ENCODE data around the gene FCHO1.
"Not testable (repeated sequence)": the region's sequence is repeated elsewhere in the genome, so short reads cannot be mapped to it uniquely, and the experiment has no call there.

Gene FCHO1

DNA sequence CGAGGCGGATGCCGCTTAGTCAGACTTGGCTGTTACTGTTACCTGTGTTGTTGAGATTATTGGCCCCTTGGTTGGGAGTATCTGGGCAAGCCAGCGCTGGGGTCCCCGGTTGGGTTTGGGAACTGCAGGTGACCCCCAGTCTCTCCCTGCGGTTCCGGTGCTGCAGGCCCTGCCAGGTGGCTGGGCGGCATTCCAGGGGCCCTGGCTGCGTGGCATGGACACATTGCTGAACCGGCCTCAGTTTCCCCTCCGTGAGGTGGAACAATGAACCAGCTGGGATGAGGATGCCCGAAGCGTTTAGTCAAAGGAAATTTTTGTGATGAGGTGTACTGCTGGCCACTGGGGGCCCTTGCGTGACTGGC, 44.2 kb downstream of the FCHO1 start:
- DNase-seq = no peak

DNA sequence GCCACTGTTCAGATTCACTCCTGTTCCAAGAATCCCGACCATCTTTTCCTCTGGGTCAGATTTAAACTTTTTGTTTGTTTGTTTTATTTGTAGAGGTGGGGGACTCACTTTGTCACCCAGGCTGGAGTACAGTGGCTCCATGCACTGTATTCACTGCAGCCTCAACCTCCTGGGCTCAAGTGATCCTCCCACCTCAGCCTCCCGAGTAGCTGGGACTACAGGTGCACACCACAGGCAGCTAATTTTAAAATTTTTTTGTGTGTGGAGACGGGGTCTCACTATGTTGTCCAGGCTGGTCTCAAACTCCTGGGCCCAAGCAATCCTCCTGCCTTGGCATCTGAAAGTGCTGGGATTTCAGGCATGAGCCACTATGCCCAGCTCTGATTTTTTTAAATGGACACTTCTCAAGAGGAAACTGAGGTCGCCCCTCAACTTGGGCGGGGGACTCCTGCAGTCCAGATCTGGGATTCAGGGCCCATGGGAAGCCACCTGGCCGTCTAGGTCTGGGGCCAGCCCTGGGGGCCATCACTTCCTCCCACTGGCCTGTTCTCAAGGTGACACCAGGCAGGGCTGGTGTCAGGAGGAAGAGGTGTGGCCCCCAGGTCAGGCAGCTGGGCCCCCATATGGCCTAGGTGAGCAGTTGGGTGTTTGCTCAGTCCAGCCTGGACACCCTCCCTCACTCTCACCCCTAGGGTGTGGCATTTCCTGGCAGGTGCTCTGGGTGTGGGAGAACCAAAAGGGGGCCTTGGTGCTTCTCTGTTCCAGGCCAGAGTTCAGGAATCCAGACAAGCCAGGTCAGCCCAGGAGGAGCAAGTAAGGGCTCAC, 44.9 kb downstream of the FCHO1 start:
- no peak for DNase-seq

DNA sequence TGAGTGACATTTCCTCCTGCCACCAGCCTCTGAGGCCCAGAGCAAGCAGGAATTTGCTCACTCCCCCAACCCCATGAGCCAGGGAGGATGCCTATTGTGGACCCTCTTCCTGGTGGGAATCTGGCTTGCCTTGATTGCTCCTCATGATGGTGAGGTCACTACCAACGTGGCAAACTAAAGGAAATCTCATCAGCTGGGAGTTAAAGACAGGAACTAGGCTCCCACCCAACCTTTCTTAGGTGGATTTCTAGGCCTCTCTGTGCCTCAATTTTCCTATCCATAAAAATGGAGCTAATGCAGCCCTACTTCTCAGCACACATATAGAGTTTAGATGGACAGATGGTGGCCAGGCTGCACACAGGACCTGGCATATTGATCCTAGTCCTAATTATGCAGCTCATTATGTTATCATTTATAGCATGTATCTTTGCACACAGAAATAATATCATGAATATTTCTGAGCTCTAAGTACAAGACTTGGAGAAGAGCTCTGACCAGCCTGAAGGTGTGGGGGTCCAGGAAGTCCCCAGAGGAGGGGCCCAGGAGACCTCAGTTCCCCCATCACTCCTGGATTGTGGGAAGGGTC, 45.7 kb downstream of the FCHO1 start:
- DNase-seq = no peak

DNA sequence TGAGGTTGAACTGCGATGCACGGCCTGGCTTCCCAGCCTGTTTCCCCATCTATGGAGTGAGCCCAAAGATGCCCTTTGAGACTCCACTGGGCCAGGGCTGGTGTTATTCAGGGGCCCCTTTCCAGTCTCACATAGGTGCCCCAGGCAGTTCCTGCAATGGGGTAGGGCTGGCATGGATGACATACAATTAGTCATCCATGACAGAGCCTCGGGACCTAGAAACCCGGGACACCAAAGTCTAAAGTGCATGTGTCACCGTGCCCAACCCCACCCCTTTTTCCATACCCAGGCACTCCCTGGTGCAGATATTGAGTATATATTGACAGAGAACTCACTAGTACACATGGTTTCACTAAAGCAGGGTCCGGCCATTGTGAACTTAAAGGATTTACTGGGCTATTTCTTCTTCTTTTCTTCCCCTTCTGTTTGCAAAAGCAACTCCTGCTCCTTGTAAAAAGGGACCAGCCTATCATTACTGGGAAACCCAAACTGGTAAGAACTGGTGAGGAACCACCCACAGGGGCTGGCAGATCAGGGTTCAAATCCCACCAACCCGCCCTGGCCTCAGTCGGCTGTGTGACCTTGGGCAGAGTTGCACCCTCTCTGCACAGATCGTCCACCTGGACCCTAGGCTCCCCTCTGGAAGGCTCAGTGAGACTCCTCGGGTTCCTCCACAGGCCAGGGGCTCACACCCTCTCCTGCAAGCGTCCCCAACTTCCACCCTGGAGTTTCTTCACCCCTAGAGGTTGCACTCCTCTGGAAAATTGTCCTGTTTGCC, 46.3 kb downstream of the FCHO1 start:
- peak; percentile 78 for DNase-seq

DNA sequence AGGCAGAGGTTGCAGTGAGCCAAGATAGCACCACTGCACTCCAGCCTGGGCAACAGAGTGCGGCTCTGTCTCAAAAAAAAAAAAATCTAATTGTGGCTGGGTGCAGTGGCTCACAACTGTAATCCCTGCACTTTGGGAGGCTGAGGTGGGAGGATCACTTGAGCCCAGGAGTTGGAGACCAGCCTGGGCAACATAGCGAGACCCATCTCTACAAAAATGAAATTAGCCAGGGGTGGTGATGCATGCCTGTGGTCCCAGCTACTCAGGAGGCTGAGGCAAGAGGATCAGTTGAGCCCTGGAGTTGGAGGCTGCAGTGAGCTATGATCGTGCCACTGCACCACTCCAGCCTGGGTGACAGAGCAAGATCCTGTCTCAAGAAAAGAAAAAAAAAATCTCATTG, 47.3 kb downstream of the FCHO1 start:
- not testable (repeated sequence) for DNase-seq

DNA sequence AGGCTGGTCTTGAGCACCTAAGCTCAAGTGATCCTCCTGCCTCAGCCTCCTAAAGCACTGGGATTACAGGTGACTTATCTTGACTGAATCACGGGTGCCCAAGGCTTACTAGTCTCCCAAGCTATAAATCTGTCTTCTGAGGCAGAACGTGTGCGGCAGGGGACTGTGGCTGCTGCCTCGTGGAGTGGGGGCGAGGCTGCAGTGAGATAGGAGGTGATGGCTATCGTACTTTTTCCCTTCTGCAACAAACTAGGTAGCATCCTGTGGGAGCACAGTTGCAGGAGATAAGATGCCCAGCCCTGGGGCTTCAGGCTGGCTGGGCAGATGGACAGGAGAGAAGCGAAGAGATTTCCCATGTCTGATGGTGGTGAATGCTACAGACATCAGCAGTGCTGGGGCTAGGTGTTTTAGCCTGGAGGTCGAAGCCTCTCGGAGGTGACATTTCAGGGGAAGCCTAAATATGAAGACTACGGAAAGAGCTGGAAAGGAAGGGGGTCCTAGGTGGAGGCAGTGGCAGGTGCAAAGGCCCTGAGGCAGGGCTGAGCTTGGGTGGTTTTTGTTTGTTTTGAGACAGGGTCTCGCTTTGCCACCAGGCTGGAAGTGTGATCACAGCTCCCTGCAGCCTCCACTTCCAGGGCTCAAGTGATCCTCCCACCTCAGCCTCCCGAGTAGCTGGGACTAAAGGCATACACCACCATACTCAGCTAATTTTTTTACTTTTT, 51.0 kb downstream of the FCHO1 start:
- no peak for DNase-seq

DNA sequence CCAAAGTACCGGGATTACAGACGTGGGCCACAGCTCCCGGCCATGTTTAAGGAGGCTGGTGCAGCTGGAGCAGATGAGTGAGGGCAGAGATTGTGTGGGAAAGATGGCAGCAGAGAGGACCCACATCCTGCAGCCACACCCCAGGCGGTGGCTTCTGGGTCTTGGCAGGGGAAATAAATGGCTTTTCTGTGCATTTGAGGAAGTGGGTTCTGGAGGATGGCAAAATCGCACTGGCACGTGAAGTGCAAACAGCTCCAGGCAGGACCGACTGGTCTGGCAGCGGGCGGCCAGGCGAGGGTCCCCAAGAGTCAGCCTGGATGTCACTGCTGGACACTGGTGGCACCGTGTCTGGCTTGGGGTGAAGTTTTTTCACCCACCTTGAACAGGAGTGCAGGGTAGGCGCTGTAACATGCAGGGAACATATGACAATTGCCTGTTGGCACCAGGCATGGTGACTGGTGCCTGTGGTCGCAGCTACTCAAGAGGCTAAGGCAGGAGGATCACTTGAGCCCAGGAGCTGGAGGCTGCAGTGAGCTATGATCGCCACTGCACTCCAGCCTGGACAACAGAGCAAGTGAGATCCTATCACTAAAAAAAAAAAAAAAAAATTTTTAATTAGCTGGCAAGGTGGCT, 52.1 kb downstream of the FCHO1 start:
- DNase-seq = peak; percentile 66

DNA sequence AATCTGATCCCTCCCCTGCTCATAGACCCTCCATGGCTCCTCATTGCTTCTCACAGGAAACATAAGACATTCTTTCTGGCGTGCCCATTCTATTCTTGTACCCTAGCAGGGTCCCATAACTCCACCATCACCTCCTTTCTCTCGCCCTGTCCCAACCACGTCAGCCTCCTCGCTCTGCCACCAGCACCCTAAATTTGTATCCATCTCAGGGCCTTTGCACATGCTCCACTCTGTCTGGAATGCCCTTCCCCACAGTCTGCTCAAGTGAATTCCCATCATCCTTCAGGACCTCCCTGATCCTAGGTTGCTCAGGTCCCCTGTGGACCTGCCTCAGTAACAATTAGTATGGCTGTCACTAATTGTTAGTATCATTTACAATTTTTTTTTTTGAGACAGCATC, 54.1 kb downstream of the FCHO1 start:
- DNase-seq = no peak

DNA sequence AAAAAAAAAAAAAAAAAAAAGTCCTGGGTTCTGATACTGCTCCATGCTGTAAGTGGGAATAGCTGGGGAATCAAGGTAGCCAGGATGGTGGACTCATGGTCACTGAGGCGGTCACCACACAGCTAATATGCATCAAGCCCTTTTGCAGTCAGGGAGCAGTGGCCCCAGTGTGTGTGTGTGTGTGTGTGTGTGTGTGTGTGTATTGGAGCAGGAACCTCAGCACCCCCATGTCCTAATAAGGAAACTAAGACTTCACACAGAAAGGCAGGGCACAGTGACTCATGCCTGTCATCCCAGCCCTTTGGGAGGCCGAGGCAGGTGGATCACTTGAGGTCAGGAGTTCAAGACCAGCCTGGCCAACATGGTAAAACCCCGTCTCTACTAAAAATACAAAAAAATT, 55.7 kb downstream of the FCHO1 start:
- DNase-seq = no peak

DNA sequence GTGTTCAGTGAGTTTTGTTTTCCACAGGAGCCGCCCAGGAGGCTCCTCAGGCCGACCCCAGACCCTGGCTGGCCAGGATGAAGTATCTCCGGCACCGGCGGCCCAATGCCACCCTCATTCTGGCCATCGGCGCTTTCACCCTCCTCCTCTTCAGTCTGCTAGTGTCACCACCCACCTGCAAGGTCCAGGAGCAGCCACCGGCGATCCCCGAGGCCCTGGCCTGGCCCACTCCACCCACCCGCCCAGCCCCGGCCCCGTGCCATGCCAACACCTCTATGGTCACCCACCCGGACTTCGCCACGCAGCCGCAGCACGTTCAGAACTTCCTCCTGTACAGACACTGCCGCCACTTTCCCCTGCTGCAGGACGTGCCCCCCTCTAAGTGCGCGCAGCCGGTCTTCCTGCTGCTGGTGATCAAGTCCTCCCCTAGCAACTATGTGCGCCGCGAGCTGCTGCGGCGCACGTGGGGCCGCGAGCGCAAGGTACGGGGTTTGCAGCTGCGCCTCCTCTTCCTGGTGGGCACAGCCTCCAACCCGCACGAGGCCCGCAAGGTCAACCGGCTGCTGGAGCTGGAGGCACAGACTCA, 56.5 kb downstream of the FCHO1 start:
- DNase-seq = no peak

DNA sequence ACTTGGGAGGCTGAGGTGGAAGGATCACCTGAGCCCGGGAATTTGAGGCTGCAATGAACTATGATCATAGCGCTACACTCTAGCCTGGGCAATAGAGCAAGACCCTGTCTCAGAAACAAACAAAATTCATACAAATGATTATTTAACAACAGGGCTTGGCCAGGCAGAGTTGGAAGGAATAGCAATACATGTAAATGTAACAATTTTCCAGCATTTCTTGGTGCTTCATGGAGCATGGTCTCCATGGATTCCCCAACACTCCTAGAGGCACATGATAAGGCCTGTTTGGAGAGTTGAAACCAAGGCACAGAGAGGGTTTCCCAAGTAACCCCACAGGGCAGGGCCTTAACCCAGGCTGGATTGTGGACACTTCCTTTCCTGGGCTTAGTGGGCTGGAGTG, 59.8 kb downstream of the FCHO1 start:
- DNase-seq = no peak

DNA sequence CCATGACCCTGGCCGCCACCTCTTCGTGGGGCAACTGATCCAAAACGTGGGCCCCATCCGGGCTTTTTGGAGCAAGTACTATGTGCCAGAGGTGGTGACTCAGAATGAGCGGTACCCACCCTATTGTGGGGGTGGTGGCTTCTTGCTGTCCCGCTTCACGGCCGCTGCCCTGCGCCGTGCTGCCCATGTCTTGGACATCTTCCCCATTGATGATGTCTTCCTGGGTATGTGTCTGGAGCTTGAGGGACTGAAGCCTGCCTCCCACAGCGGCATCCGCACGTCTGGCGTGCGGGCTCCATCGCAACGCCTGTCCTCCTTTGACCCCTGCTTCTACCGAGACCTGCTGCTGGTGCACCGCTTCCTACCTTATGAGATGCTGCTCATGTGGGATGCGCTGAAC, 60.4 kb downstream of the FCHO1 start:
- DNase-seq = no peak

DNA sequence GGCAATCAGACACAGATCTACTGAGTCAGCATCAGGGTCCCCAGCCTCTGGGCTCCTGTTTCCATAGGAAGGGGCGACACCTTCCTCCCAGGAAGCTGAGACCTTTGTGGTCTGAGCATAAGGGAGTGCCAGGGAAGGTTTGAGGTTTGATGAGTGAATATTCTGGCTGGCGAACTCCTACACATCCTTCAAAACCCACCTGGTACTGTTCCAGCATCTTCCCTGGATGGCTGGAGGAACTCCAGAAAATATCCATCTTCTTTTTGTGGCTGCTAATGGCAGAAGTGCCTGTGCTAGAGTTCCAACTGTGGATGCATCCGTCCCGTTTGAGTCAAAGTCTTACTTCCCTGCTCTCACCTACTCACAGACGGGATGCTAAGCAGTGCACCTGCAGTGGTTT, 60.8 kb downstream of the FCHO1 start:
- no peak for DNase-seq

DNA sequence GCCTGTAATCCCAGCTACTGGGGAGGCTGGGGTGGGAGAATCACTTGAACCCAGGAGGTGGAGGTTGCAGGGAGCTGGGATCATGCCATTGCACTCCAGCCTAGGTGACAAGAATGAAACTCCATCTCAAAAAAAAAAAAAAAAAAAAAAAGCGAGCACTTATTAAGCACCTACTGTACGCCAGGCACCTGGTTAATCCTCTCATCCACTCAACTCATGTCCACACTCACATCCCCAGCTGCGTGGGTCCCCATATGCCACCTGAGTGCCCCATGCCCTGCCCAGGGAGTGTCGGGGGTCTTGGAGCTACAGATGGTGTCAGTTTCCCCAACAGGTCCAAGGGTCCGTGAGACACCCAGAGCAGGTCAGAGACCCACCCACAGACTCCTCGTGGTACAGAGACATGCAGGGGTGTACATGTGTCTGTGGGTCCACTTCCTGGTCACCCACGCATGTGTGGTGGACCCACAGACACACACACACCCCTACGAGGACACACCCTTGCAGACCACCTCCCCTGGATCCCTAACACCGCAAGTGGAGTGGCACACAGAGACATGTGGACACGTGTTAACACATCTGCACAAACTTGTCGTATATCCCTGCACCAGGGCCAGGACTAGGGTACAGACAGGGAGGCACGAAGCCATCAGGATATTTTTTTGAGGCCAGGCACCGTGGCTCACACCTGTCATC, 66.5 kb downstream of the FCHO1 start:
- no peak for DNase-seq

DNA sequence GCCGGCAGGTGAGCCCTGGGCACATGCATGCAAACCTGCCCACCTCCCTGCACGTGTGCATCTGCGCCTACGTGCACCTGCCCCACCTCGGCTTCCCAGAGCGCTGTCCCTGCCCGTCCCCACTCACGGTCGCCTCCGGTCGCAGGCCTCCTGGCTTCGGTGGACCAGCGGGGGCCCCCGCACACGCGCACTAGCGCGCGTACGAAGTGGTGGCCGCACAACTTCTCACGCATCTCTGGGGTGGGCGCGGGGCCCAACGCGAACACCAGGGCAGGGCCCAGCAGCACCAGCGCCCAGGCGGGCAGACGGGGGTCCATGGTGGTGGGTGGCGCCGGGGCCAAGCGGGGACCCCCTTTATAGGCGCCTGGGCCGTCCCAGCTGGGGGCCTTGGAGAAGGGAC, 69.9 kb downstream of the FCHO1 start, which contains the start of gene INSL3:
INSL3 (minus strand) TSS at position 330 of the 400 bp plus-strand sequence; CDS start at position 317, 13 bp downstream.
- DNase-seq = no peak

DNA sequence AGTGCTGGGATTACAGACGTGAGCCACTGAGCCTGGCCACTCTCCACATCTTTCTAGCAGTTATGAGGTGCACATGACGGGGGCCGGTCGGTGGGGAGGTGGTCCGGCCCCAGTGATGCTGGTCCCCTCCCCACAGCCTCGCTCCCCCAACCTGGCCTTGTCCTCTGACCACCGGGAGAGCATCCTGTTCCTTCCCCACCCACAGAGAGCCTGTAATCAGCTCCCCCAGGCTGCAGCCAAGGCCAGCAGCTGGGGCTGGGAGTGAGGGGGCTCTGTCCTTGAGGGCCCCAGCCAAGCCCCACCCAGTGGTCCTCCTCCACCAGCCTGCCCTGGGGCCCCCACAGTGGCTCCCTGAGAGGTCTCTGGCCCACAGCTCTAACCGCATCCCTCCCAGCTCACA, 73.1 kb downstream of the FCHO1 start:
- no peak for DNase-seq

DNA sequence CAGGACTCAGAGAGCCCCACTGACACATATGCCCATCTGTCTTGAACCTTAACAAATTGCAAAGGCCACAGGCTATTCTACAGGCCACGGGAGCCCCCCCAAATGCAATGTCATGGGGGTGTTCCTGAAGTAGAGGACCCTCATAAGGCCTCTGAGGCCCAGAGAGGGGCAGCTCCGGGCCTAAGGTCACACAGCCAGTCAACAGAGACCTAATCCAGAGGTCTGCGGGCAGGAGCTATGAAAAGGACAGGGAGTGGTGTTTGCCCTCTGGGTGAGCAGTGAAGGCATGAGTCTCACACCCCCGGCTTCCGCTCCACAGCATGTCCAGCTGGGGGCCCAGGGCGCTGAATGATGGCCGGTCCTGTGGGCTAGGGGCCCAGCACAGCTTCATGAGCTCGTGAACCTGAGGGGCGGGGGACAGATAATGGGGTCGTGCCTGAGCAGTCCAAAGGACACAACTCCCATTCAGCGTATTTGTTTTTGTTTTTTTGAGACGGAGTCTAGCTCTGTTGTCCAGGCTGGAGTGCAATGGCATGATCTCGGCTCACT, 75.3 kb downstream of the FCHO1 start:
- DNase-seq = no peak

DNA sequence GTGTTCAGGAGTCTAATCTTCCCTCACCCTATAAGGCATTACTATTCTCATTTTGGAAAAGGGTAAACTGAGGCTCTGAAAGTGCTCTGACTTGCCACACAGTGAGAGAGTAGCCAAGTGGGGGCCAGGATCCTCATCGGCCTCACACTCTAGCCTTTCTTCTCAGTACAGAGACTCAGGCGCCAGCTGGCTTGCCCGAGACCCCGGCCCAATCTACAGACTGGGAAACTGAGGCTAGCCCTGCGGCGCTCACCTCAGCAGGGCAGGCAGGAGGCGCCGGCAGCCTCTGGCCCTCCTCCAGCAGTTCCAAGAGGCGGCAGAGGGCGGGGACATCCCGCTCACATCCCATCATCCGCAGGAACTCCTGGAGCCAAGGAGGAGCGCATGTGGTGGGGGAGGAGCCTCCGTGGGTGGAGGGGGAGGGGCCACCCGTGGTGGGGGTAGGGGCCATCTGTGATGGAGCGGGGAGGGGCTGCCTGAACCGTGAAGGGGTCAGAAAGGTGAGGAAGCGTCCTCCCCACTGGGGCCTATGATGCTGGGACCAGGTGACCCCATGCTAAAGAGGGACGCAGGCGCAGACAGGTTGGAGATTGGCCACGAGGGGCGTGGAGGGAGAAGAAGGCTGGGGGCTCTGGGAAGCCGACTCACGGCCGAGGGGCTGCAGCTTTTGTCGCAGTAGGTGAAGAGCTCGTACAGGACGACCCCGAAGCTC, 78.7 kb downstream of the FCHO1 start:
- no peak for DNase-seq

DNA sequence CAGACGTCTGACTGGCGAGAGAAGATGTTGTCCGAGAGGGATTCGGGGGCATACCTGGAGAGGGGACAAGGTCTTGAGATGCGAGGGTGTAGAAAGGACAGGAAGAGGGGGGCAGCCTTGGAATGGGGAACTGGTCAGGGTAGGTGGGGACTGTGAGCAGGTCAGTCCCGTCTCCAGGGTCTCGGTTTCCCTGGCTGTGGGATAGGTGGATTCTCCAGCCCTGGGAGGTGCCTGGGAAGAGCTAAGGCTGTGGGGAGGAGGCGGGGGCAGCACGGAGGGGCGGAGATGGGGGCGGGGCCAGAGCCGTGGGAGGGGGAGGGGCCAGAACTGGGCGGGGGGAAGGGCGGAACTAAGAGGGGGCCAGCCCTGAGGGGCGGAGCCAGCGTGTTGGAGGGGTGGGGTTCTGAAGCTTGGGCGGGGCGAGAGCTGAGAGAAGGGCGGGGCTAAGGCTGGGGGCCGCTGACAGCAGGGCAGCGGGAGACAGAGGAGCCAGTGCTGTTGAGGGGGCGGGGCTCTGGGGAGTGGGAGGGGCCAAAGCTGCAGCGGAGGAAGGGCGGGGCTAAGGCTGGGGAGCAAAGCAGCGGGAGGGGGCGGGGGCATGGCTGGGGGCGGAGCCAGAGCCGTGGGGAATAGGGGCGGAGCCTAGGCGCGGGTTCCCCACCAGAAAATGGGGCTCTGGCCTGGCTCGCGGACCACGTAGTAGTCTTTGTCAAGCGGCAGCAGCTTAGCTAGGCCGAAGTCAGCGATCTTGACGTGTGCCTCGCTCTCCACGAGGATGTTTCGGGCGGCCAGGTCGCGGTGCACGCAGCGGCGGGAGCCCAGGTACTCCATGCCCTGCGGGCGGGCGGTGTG, 79.5 kb downstream of the FCHO1 start:
- peak; percentile 74 for DNase-seq

DNA sequence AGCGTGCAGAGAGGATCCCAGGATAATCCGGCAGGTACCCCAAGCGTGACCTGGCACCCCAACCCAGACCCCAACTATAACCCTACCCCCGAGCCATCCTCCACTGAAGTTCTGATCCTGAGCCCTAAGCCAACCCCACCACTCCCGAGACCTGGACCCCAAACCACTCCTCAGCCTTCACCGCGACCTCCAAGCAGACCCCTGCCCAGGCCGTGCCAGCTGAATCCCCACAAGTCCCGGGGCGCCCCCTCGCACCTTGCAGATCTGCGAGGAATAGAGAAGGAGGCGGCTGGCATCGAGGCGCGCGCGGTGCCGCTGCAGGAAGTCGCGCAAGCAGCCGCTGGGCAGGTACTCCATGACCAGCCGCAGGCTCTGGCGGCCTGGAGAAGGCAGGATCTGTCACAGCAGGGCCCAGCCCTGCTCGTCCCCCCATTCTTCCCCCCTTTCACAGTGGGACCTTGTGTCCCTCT, 80.2 kb downstream of the FCHO1 start:
- no peak for DNase-seq

Data from activated effector memory CD4-positive, alpha-beta T cell treated with anti-CD3 and anti-CD28 coated beads, Interleukin-2, amount 50 U/mL, for 16 hours (primary cell).